Natural killer cell (primary cell): Measurements from ENCODE around the gene TBCD. TPM values are rescaled to one million over a fixed set of nuclear protein-coding genes. Genes with fewer than 3 reads are reported as not detected.

Experiments
- ATAC-seq, 3 donors: fragments of 150-1000 bp in 2 of 3; fragments of 200-7000 bp in 1 of 3; cut with Tn5 transposase; 1 replicate in 1 of 3; 2 replicates in 2 of 3; pipeline ENCODE4 v1.10.0; 2021; ENCODE audit warnings: mild to moderate bottlenecking in 2 of 3, moderate library complexity in 2 of 3
- DNase-seq, 2 donors: peaks; one replicate each; pipeline versions ENCODE4 v3.0.0 to v3.0.0-alpha.2; 2013 to 2021; ENCODE audit warnings: mixed read lengths in 1 of 2
- H3K27ac ChIP-seq: one replicate; pipeline ENCODE4 v1.5.1; 2013; ENCODE audit warnings: mild to moderate bottlenecking, low read length
- H3K27me3 ChIP-seq: one replicate; pipeline ENCODE4 v1.6.1; 2013; ENCODE audit warnings: low read length; ENCODE audit not compliant: control insufficient read depth, insufficient read depth
- H3K36me3 ChIP-seq: one replicate; pipeline ENCODE4 v1.6.1; 2013; ENCODE audit warnings: low read length; ENCODE audit not compliant: control insufficient read depth, insufficient read depth
- H3K4me1 ChIP-seq: one replicate; pipeline ENCODE4 v1.6.1; 2013; ENCODE audit warnings: low read length; ENCODE audit not compliant: control insufficient read depth, insufficient read depth
- H3K4me3 ChIP-seq: one replicate; pipeline ENCODE4 v1.5.1; 2013; ENCODE audit warnings: low read length
- H3K9me3 ChIP-seq: one replicate; pipeline ENCODE4 v1.6.1; 2013; ENCODE audit warnings: low read length; ENCODE audit not compliant: control insufficient read depth, insufficient read depth
- H3K27ac Mint-ChIP-seq, 2 donors: one replicate each; pipeline ENCODE4 v1.8.0; 2022; ENCODE audit warnings: mild to moderate bottlenecking in 2 of 2, mixed read lengths in 2 of 2, moderate library complexity in 1 of 2
- H3K27me3 Mint-ChIP-seq, 2 donors: one replicate each; pipeline ENCODE4 v1.8.0; 2022; ENCODE audit warnings: low read depth in 2 of 2, mixed read lengths in 2 of 2
- H3K36me3 Mint-ChIP-seq: one replicate; pipeline ENCODE4 v1.8.0; 2022; ENCODE audit warnings: mixed read lengths
- H3K4me1 Mint-ChIP-seq, 2 donors: one replicate each; pipeline ENCODE4 v1.8.0; 2022; ENCODE audit warnings: mixed read lengths in 2 of 2
- H3K4me3 Mint-ChIP-seq: one replicate; pipeline ENCODE4 v1.8.0; 2022; ENCODE audit warnings: mild to moderate bottlenecking, moderate library complexity, mixed read lengths
- H3K9me3 Mint-ChIP-seq, 2 donors: one replicate each; pipeline ENCODE4 v1.8.0; 2022; ENCODE audit warnings: mixed read lengths in 2 of 2
- WGBS: methylation state at CpG from one replicate; pipeline ENCODE4 v1.1.7; 2013; ENCODE audit warnings: missing lambda C conversion rate; ENCODE audit not compliant: insufficient coverage; 5-methylcytosine and 5-hydroxymethylcytosine counted together
- intact Hi-C: fragments of 100-400 bp; cut with micrococcal nuclease; formaldehyde crosslinking; loops from one replicate; pipeline ENCODE4 v1.14.2; 2022
- total RNA-seq, 4 donors: library from RNA; stranded (reverse); fragments of 120-200 nt in 1 of 4; gene quantifications; one replicate each; pipeline versions ENCODE4 v1.2.3 to v1.2.4, GENCODE V29; 2013 to 2022
- TF ChIP-seq, protein P1 (sequence below): fragments of 200-600 bp; IDR thresholded peaks from one replicate; pipeline ENCODE4 v1.8.0; 2022; ENCODE audit warnings: antibody characterized with exemption

Gene TBCD
- total RNA-seq, 3 donors from 2014 or later (not counting 1 experiment from before 2014, with no cell fraction given), result 92.0 to 149 (median 132) TPM

DNA sequence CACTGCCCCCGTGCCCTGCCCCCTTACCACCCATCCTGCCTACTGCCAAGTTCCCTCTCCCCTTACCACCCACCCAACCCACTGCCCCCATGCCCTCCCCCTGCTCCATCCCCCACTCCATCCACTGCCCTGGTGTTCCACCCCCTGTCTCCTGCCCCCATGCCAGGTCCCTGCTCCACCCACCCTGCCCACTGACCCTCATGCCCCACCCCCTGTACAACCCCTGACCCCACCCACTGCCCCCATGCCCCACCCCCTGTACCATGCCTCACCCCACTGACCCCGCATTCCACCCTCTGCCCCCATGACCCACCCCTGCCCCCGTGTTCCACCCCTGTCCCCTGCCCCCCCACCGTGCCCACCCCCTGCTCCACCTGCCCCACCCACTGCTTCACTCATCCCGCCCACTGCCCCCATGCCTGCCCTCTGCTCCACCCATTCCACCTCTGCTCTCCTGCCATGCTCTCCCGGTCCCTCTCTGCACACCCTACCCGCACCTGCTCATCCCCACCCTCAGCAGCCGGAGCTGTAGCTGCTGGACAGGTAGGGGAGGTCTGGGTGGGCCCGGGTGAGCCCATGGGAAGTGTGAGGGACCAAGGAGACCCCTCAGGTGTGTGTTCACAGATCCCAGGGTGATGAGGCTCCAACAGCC is 42.7 kb upstream of the TBCD start:
- no peaks in the 10 kb centered on the region for H3K9me3 Mint-ChIP-seq
- Histone ChIP-seq H3K27me3 (no peaks in the 10 kb centered on the region), H3K27ac (no peak overlapping the region), H3K9me3 (no peaks in the 10 kb centered on the region), H3K36me3 (no peaks in the 10 kb centered on the region), H3K4me1 (no peaks in the 10 kb centered on the region), H3K4me3 (no peak overlapping the region)
- no peaks in the 10 kb centered on the region for H3K27me3 Mint-ChIP-seq
- 75% methylated on average over 2 of the region's 9 CpGs for WGBS
- intact Hi-C loops, result no loop called here
- DNase-seq, result no peak
- no peaks in the 10 kb centered on the region for H3K36me3 Mint-ChIP-seq
- H3K4me3 Mint-ChIP-seq, result no peak overlapping the region
- no peak overlapping the region for H3K27ac Mint-ChIP-seq
- TF ChIP-seq, protein P1, sequence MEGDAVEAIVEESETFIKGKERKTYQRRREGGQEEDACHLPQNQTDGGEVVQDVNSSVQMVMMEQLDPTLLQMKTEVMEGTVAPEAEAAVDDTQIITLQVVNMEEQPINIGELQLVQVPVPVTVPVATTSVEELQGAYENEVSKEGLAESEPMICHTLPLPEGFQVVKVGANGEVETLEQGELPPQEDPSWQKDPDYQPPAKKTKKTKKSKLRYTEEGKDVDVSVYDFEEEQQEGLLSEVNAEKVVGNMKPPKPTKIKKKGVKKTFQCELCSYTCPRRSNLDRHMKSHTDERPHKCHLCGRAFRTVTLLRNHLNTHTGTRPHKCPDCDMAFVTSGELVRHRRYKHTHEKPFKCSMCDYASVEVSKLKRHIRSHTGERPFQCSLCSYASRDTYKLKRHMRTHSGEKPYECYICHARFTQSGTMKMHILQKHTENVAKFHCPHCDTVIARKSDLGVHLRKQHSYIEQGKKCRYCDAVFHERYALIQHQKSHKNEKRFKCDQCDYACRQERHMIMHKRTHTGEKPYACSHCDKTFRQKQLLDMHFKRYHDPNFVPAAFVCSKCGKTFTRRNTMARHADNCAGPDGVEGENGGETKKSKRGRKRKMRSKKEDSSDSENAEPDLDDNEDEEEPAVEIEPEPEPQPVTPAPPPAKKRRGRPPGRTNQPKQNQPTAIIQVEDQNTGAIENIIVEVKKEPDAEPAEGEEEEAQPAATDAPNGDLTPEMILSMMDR, result no peak
- H3K4me1 Mint-ChIP-seq, result peaks cover 5 to 6% of the 10 kb centered on the region in 2 donors
- no peak for ATAC-seq

DNA sequence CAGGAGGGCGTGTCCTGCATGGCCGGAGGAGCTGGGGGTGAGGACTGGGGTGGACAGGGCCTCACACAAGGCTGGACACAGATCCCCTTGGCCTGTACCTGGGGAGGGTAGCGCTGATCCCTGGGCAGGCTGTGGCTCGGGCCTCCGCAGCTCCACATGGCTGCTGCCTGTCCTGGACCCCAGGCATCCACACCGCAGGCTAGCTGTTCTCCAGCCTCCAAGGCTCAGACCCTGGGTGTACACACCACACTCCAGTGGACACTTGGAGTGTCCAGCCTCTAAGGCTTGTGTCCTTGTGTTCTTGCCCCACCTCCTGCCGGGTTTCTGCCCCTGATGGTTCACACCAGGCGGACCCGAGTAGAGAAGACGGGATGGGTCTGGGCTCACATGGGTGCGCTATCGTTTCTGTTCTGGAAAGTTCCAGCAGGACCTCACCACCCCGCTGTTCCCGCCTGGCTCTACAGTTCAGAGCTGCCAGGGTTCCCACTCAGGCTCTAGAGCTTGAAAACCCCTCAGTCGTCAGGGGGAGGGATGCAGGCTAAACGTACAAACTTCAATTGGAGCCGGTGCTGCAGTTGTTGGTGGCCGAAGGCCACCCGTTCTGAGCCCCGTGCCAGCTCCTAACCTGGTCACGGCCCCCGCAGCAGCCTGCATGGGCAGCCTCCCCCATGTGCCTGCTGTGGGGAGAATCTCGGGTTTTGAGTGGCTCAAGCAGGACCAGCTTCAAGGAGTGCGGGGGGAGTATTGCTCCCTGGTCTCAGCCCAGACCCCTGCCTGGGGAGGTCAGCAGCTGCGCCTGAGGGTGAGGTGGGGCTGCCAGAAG is 42.0 kb upstream of the TBCD start:
- intact Hi-C loops, result no loop called here
- H3K4me1 ChIP-seq, result no peaks in the 10 kb centered on the region
- no peak overlapping the region for H3K27ac ChIP-seq
- Mint-ChIP-seq H3K36me3 (no peaks in the 10 kb centered on the region), H3K4me3 (no peak overlapping the region), H3K9me3 (no peaks in the 10 kb centered on the region), H3K27ac (no peak overlapping the region), H3K27me3 (no peaks in the 10 kb centered on the region), H3K4me1 (peaks cover 5 to 6% of the 10 kb centered on the region in 2 donors)
- 89% methylated on average over 25 of the region's 25 CpGs for WGBS
- no peaks in the 10 kb centered on the region for H3K27me3 ChIP-seq
- no peak for DNase-seq
- H3K4me3 ChIP-seq, result no peak overlapping the region
- TF ChIP-seq, protein P1, result no peak
- no peaks in the 10 kb centered on the region for H3K36me3 ChIP-seq
- no peak for ATAC-seq
- H3K9me3 ChIP-seq, result no peaks in the 10 kb centered on the region

DNA sequence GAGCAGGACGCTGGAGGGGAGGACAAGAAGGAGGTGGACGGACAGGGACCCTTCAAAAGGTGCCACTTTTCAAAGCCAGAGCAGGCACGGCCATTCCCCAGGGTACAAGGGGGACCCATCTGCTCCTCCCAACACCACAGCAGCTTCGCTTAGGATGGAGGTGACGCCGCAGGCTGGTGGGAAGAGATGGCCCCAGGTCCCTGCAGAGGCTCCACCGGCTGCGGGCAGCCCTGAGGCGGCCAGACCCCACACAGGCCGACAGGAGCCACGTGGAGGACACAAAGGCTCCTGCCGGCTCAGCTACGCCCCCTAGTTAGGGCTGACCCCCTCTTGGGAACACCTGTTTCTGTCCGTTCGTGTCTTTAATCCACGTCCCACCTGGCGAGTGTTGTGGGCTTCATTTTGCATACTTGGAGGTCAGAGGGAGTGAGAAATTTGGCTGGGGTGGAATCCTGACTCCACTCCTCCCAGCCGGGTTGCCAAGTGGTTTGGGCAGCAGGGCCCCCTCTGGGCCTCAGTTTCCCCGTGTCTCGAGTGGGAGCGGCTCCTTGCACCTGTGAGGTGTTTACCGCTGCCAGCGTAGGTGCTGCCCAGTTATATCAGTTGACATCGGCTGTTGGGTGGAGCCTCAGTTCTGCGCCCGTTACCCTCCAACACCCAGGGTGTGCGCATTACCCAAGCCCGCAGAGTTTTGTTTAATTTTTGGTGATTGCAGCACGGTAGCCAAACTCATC is 41.2 kb upstream of the TBCD start:
- H3K27ac Mint-ChIP-seq, result no peak overlapping the region
- H3K4me3 Mint-ChIP-seq, result no peak overlapping the region
- Histone ChIP-seq H3K27me3 (no peaks in the 10 kb centered on the region), H3K4me3 (no peak overlapping the region), H3K36me3 (no peaks in the 10 kb centered on the region), H3K9me3 (no peaks in the 10 kb centered on the region), H3K4me1 (peaks cover 2% of the 10 kb centered on the region), H3K27ac (no peak overlapping the region)
- ATAC-seq, result no peak
- H3K4me1 Mint-ChIP-seq, result peaks cover 6% of the 10 kb centered on the region in 2 donors
- TF ChIP-seq, protein P1, result no peak
- H3K36me3 Mint-ChIP-seq, result no peaks in the 10 kb centered on the region
- 81% methylated on average over 29 of the region's 29 CpGs for WGBS
- intact Hi-C loops, result no loop called here
- H3K9me3 Mint-ChIP-seq, result no peaks in the 10 kb centered on the region
- DNase-seq, result no peak
- no peaks in the 10 kb centered on the region for H3K27me3 Mint-ChIP-seq
